GM12878 (cell line): ENCODE data around the gene ADCY2. TPM values are rescaled to one million over a fixed set of nuclear protein-coding genes. Genes with fewer than 3 reads are reported as not detected.

Source experiments
- ATAC-seq: fragments of 200-7000 bp; cut with Tn5 transposase; 3 replicates; pipeline ENCODE4 v1.9.1; 2020; ENCODE audit warnings: mild to moderate bottlenecking, moderate library complexity
- BruUV-seq: library from RNA; stranded (reverse); fragments of 400-500 nt; replicated peaks from 2 replicates; lab custom pipeline; 2021; lab: Mats Ljungman, UMichigan
- CTCF ChIA-PET: fragments of 300-600 bp; sonication (Branson Sonifier 250); formaldehyde crosslinking; extraction: SDS; loops from one replicate; lab custom pipeline; 2021; ENCODE audit warnings: inconsistent platforms; lab: Yijun Ruan, JAX
- POLR2A ChIA-PET: fragments of 350-600 bp; formaldehyde crosslinking; extraction: SDS; loops from one replicate; lab custom pipeline; 2021; ENCODE audit warnings: inconsistent platforms; lab: Charles Lee
- RAD21 ChIA-PET: fragments of 300-600 bp; sonication (Branson Sonifier 250); formaldehyde crosslinking; loops from one replicate; lab custom pipeline; 2023; ENCODE audit warnings: antibody characterized with exemption; ENCODE audit not compliant: unreplicated experiment; lab: Charles Lee
- SMC1A ChIA-PET: fragments of 300-600 bp; sonication (Branson Sonifier 250); formaldehyde crosslinking; loops from one replicate; lab custom pipeline; 2023; ENCODE audit not compliant: unreplicated experiment, uncharacterized antibody; lab: Charles Lee
- DNase-seq: peaks from one replicate; pipeline ENCODE4 v3.0.0-alpha.2; 2011; ENCODE audit warnings: low read depth, low spot score
- FAIRE-seq: peaks from 3 replicates; lab custom pipeline; 2011; peaks lifted over from hg19 to GRCh38; lab: Jason Lieb, UNC
- H2AFZ ChIP-seq: 2 replicates; pipeline ENCODE4 v1.6.0; 2011; ENCODE audit warnings: low read depth, low read length, control low read depth; ENCODE audit not compliant: control insufficient read depth
- H3K27ac ChIP-seq: 2 replicates; pipeline ENCODE4 v1.5.1; 2011; ENCODE audit warnings: control low read depth; ENCODE audit not compliant: control insufficient read depth, insufficient read depth
- H3K27me3 ChIP-seq, 2 experiments: replicated peaks in 1 of 2; 2 replicates each; pipeline versions ENCODE4 v1.6.0 to v1.6.1; 2011; ENCODE audit warnings: low read length in 1 of 2; ENCODE audit not compliant: control insufficient read depth in 2 of 2, insufficient read depth in 2 of 2
- H3K36me3 ChIP-seq, 2 experiments: 2 replicates each; pipeline ENCODE4 v1.5.1; 2011; ENCODE audit warnings: low read length in 1 of 2; ENCODE audit not compliant: control insufficient read depth in 2 of 2, insufficient read depth in 2 of 2
- H3K4me1 ChIP-seq: 2 replicates; pipeline ENCODE4 v1.6.1; 2011; ENCODE audit warnings: mild to moderate bottlenecking, low read length, moderate library complexity, mixed read lengths; ENCODE audit not compliant: control insufficient read depth, insufficient read depth
- H3K4me2 ChIP-seq: 2 replicates; pipeline ENCODE4 v1.6.0; 2011; ENCODE audit warnings: control low read depth; ENCODE audit not compliant: control insufficient read depth, insufficient read depth
- H3K4me3 ChIP-seq: fragments of 200-600 bp; sonication (generic); 2 replicates; pipeline ENCODE4 v1.5.1; 2016
- H3K79me2 ChIP-seq: 2 replicates; pipeline ENCODE4 v1.6.0; 2011; ENCODE audit warnings: low read length; ENCODE audit not compliant: control insufficient read depth, insufficient read depth
- H3K9ac ChIP-seq: 2 replicates; pipeline ENCODE4 v1.8.0; 2011; ENCODE audit warnings: low read length, control low read depth, mixed read lengths; ENCODE audit not compliant: control insufficient read depth, insufficient read depth
- H3K9me3 ChIP-seq: replicated peaks from 3 replicates; pipeline ENCODE4 v1.5.1; 2011; ENCODE audit warnings: mild to moderate bottlenecking, low read length; ENCODE audit not compliant: control insufficient read depth, insufficient read depth
- H4K20me1 ChIP-seq: 2 replicates; pipeline ENCODE4 v1.6.0; 2011; ENCODE audit not compliant: control insufficient read depth, insufficient read depth
- ATF2 ChIP-seq: IDR thresholded peaks from 2 replicates; pipeline ENCODE4 v1.6.1; 2012; ENCODE audit warnings: low read length, inconsistent platforms
- BCL3 ChIP-seq: IDR thresholded peaks from 2 replicates; pipeline ENCODE4 v1.6.1; 2011; ENCODE audit warnings: borderline replicate concordance, low read depth, mild to moderate bottlenecking, moderate library complexity, low read length; ENCODE audit not compliant: insufficient read depth, poor library complexity, severe bottlenecking
- BCLAF1 ChIP-seq: fragments of 450-650 bp; IDR thresholded peaks from 2 replicates; pipeline ENCODE4 v1.6.1; 2017; ENCODE audit warnings: antibody characterized with exemption, mild to moderate bottlenecking, moderate library complexity
- BHLHE40 ChIP-seq, 2 experiments: fragments of 450-650 bp in 1 of 2; IDR thresholded peaks; 2 replicates each; pipeline ENCODE4 v1.6.1; 2011 to 2017; ENCODE audit warnings: low read depth in 2 of 2, borderline replicate concordance in 1 of 2, improper control_type of control experiment in 1 of 2, low read length in 1 of 2, mild to moderate bottlenecking in 1 of 2
- CBX3 ChIP-seq: fragments of 200-600 bp; sonication (generic); IDR thresholded peaks from 2 replicates; pipeline ENCODE4 v1.6.1; 2016; ENCODE audit warnings: low read depth, borderline replicate concordance
- CREB1 ChIP-seq: IDR thresholded peaks from 2 replicates; pipeline ENCODE4 v1.6.1; 2012; ENCODE audit warnings: low read depth, mild to moderate bottlenecking, inconsistent platforms
- EP300 ChIP-seq, 2 experiments: fragments of 150-350 bp in 1 of 2; IDR thresholded peaks; 2 replicates each; pipeline ENCODE4 v1.6.1; 2011 to 2012; ENCODE audit warnings: low read depth in 2 of 2, low read length in 2 of 2, borderline replicate concordance in 1 of 2, improper control_type of control experiment in 1 of 2, inconsistent platforms in 1 of 2; ENCODE audit not compliant: control insufficient read depth in 1 of 2
- MTA2 ChIP-seq: fragments of 450-650 bp; IDR thresholded peaks from 2 replicates; pipeline ENCODE4 v1.6.1; 2016; ENCODE audit warnings: low read depth, mild to moderate bottlenecking, moderate library complexity
- MXI1 ChIP-seq: fragments of 150-350 bp; IDR thresholded peaks from 2 replicates; pipeline ENCODE4 v1.6.1; 2011; ENCODE audit warnings: low read depth, mild to moderate bottlenecking, inconsistent platforms, low read length, improper control_type of control experiment
- NRF1 ChIP-seq: conservative IDR thresholded peaks from 2 replicates; pipeline ENCODE4 v1.6.1; 2011; ENCODE audit warnings: mild to moderate bottlenecking, low read depth, low read length, improper control_type of control experiment
- RB1 ChIP-seq: fragments of 450-650 bp; formaldehyde crosslinking; IDR thresholded peaks from 2 replicates; pipeline ENCODE4 v1.6.1; 2017; ENCODE audit warnings: mild to moderate bottlenecking, borderline replicate concordance
- RCOR1 ChIP-seq: conservative IDR thresholded peaks from 2 replicates; pipeline ENCODE4 v1.6.1; 2012; ENCODE audit warnings: low read depth, low read length, improper control_type of control experiment
- SIX5 ChIP-seq: IDR thresholded peaks from 2 replicates; pipeline ENCODE4 v1.6.1; 2011; ENCODE audit warnings: mild to moderate bottlenecking, low read depth, low read length, moderate library complexity; ENCODE audit not compliant: severe bottlenecking
- SMAD5 ChIP-seq: IDR thresholded peaks from 2 replicates; pipeline ENCODE4 v1.6.1; 2016; ENCODE audit warnings: antibody characterized with exemption, low read depth
- USF2 ChIP-seq: IDR thresholded peaks from 2 replicates; pipeline ENCODE4 v1.6.1; 2011; ENCODE audit warnings: low read depth, low read length, improper control_type of control experiment, borderline replicate concordance
- YBX1 ChIP-seq: fragments of 450-650 bp; IDR thresholded peaks from 2 replicates; pipeline ENCODE4 v1.6.1; 2016; ENCODE audit warnings: antibody characterized with exemption
- ZSCAN29 ChIP-seq: fragments of 450-650 bp; IDR thresholded peaks from 2 replicates; pipeline ENCODE4 v1.6.1; 2017; ENCODE audit warnings: mild to moderate bottlenecking, moderate library complexity
- WGBS: methylation state at CpG from one replicate; pipeline ENCODE4 v1.1.6; 2016; ENCODE audit warnings: low lambda C conversion rate; ENCODE audit not compliant: insufficient replicate concordance, insufficient coverage; ENCODE audit errors: missing lambda C conversion rate; 5-methylcytosine and 5-hydroxymethylcytosine counted together
- in situ Hi-C: fragments of 300-500 bp; cut with MboI; formaldehyde crosslinking; loops from 9 replicates; pipeline ENCODE4 v1.14.3; 2018; ENCODE audit warnings: mixed read lengths
- intact Hi-C: fragments of 100-400 bp; cut with micrococcal nuclease; formaldehyde crosslinking; loops from one replicate; pipeline ENCODE4 v1.14.2; 2022; ENCODE audit not compliant: unreplicated experiment
- polyA plus RNA-seq, 11 experiments: library from polyadenylated mRNA; depleted of rRNA in 4 of 11; unstranded in 6 of 11; stranded (reverse) in 5 of 11; fragments of >200 nt; fragmentation: Nextera tagmentation in 4 of 11; fragmentation: Illumina TruSeq in 1 of 11; extraction: Ambion mirVana in 4 of 11; extraction: Trizol in 1 of 11; gene quantifications; 1 replicate in 1 of 11; 2 replicates in 10 of 11; pipeline versions ENCODE4 v1.2.1 to v1.2.3, GENCODE V29; 2011 to 2016; ENCODE audit warnings: inconsistent platforms in 2 of 11, missing spikeins in 2 of 11, low read depth in 1 of 11
- total RNA-seq, 4 experiments: library from RNA; depleted of rRNA in 3 of 4; stranded (reverse); fragments of >200 nt in 3 of 4; fragmentation: Illumina TruSeq in 1 of 4; extraction: Trizol in 1 of 4; gene quantifications; 2 replicates each; pipeline versions ENCODE4 v1.2.1 to v1.2.3, GENCODE V29; 2013 to 2021

Gene ADCY2
- total and polyA plus RNA-seq, 10 of the 15 experiments (the other 5 are each of a cell fraction or from before 2014, with no cell fraction given), result 0.07 to 0.26 TPM; not detected in 8

GRCh38 chr5:7837403-7837802, 441.5 kb downstream of the ADCY2 start (continued):
- TF ChIP-seq YBX1 (no peak), EP300 (IDR thresholded peaks at IDR 0.05; ENCODE audit: borderline replicate concordance in 1 of 2, control insufficient read depth in 1 of 2, low read depth in 2 of 2, low read length in 2 of 2) (no peak)
- TF ChIP-seq, all 136 proteins: peak for 0

GRCh38 chr5:7842531-7842930, 446.6 kb downstream of the ADCY2 start:
- H4K20me1 ChIP-seq, result no peaks in the 10 kb centered on the region
- H2AFZ ChIP-seq, result no peak overlapping the region
- 12% methylated on average over 2 of the region's 2 CpGs for WGBS
- no peak overlapping the region for H3K4me3 ChIP-seq
- intact Hi-C loops, result no loop called here
- ChIA-PET SMC1A (no interaction called here), RAD21 (no interaction called here), POLR2A (no interaction called here), CTCF (no interaction called here)
- H3K27ac ChIP-seq, result no peak overlapping the region
- FAIRE-seq (no peak), DNase-seq (no peak), ATAC-seq (no peak)
- no TSS peak for BruUV-seq
- in situ Hi-C loops, result no loop called here
- TF ChIP-seq SMAD5 (no peak), CBX3 (no peak), NRF1 (no peak), MTA2 (no peak), MXI1 (no peak), ATF2 (no peak), BHLHE40 (IDR thresholded peaks at IDR 0.05; ENCODE audit: borderline replicate concordance in 1 of 2, low read depth in 2 of 2, low read length in 1 of 2) (no peak), BCLAF1 (no peak), SIX5 (no peak), BCL3 (no peak), RB1 (no peak), CREB1 (no peak), ZSCAN29 (no peak), RCOR1 (no peak), USF2 (no peak)
- no peaks in the 10 kb centered on the region; the same call in 2 of the 3 replicates for H3K9me3 ChIP-seq
- H3K4me1 ChIP-seq, result no peaks in the 10 kb centered on the region
- H3K9ac ChIP-seq, result no peak overlapping the region
- H3K27me3 ChIP-seq, result no peaks in the 10 kb centered on the region
- no peaks in the 10 kb centered on the region for H3K36me3 ChIP-seq
- H3K4me2 ChIP-seq, result no peak overlapping the region
- H3K79me2 ChIP-seq, result no peaks in the 10 kb centered on the region
